HCT116 (cell line): Measurements from ENCODE around the gene RAET1E.
"Not testable (repeated sequence)": the region's sequence is repeated elsewhere in the genome, so short reads cannot be mapped to it uniquely, and the experiment has no call there.

Source experiments
- CTCF ChIP-seq, 3 experiments: fragments of 200-600 bp in 1 of 3; sonication (generic) in 1 of 3; IDR thresholded peaks in 2 of 3; conservative IDR thresholded peaks in 1 of 3; 2 replicates each; pipeline ENCODE4 v1.5.1; 2012 to 2017; ENCODE audit warnings: low read depth in 2 of 3, low read length in 2 of 3, antibody characterized with exemption in 1 of 3, borderline replicate concordance in 1 of 3, control low read depth in 1 of 3, mild to moderate bottlenecking in 1 of 3, mixed read lengths in 1 of 3, mixed run types in 1 of 3, moderate library complexity in 1 of 3; ENCODE audit not compliant: insufficient read depth in 1 of 3
- EZH2 ChIP-seq: fragments of 200-600 bp; sonication (generic); IDR thresholded peaks from 2 replicates; pipeline ENCODE4 v1.6.1; 2017; ENCODE audit warnings: antibody characterized with exemption, mixed run types
- POLR2A ChIP-seq: IDR thresholded peaks from 2 replicates; pipeline ENCODE4 v1.7.0; 2011; ENCODE audit warnings: borderline replicate concordance; ENCODE audit not compliant: insufficient read depth, insufficient read length; ENCODE audit errors: extremely low read depth
- RAD21 ChIP-seq: IDR thresholded peaks from 2 replicates; pipeline ENCODE4 v1.6.1; 2012; ENCODE audit warnings: low read depth, mild to moderate bottlenecking
- SIN3A ChIP-seq: IDR thresholded peaks from 2 replicates; pipeline ENCODE4 v1.6.1; 2012; ENCODE audit warnings: low read depth
- TCF7L2 ChIP-seq: IDR thresholded peaks from 2 replicates; pipeline ENCODE4 v1.7.0; 2011; ENCODE audit warnings: borderline replicate concordance, inconsistent platforms; ENCODE audit not compliant: insufficient read depth, insufficient read length; ENCODE audit errors: extremely low read depth
- YY1 ChIP-seq: IDR thresholded peaks from 2 replicates; pipeline ENCODE4 v1.6.1; 2011; ENCODE audit warnings: low read length, low read depth, moderate library complexity, mild to moderate bottlenecking; ENCODE audit not compliant: insufficient replicate concordance; ENCODE audit errors: extremely low read depth
- ZFX ChIP-seq: fragments of 450-650 bp; IDR thresholded peaks from 2 replicates; pipeline ENCODE4 v1.6.1; 2017
- TF ChIP-seq, protein P1 (sequence below): IDR thresholded peaks from 2 replicates; pipeline ENCODE4 v1.6.1; 2012; ENCODE audit warnings: low read depth
- TF ChIP-seq, protein P2 (sequence below): IDR thresholded peaks from 2 replicates; pipeline ENCODE4 v1.6.1; 2012
- TF ChIP-seq, protein P3 (sequence below): IDR thresholded peaks from 2 replicates; pipeline ENCODE4 v1.6.1; 2011; ENCODE audit warnings: mild to moderate bottlenecking, low read length, moderate library complexity; ENCODE audit not compliant: insufficient replicate concordance; ENCODE audit errors: extremely low read depth

DNA sequence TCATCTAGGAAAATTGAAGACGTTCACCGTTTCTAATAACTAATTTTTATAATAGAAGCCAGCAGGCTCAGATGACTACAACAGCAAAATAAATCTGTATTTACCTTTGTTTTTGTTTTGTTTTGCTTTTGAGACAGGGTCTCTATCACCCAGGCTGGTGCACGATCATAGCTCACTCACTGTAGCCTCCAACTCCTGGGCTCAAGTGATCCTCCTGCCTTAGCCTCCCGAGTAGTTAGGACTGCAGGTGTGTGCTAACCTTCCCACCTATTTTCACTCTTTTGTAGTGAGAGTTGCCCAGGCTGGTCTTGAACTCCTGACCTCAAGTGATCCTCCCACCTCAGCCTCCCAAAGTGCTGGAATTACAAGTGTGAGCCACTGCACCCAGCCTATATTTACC lies 43.9 kb downstream of the RAET1E start:
- TF ChIP-seq EZH2; CTCF (IDR thresholded peaks at IDR 0.05 in 2 of 3, conservative IDR thresholded peaks at IDR 0.05 in 1 of 3; ENCODE audit: borderline replicate concordance in 1 of 3, insufficient read depth in 1 of 3, low read depth in 2 of 3, low read length in 2 of 3); RAD21; POLR2A; SIN3A; ZFX; TCF7L2; YY1: not testable (repeated sequence)
- TF ChIP-seq, protein P1, sequence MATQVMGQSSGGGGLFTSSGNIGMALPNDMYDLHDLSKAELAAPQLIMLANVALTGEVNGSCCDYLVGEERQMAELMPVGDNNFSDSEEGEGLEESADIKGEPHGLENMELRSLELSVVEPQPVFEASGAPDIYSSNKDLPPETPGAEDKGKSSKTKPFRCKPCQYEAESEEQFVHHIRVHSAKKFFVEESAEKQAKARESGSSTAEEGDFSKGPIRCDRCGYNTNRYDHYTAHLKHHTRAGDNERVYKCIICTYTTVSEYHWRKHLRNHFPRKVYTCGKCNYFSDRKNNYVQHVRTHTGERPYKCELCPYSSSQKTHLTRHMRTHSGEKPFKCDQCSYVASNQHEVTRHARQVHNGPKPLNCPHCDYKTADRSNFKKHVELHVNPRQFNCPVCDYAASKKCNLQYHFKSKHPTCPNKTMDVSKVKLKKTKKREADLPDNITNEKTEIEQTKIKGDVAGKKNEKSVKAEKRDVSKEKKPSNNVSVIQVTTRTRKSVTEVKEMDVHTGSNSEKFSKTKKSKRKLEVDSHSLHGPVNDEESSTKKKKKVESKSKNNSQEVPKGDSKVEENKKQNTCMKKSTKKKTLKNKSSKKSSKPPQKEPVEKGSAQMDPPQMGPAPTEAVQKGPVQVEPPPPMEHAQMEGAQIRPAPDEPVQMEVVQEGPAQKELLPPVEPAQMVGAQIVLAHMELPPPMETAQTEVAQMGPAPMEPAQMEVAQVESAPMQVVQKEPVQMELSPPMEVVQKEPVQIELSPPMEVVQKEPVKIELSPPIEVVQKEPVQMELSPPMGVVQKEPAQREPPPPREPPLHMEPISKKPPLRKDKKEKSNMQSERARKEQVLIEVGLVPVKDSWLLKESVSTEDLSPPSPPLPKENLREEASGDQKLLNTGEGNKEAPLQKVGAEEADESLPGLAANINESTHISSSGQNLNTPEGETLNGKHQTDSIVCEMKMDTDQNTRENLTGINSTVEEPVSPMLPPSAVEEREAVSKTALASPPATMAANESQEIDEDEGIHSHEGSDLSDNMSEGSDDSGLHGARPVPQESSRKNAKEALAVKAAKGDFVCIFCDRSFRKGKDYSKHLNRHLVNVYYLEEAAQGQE: not testable (repeated sequence)
- TF ChIP-seq, protein P2, sequence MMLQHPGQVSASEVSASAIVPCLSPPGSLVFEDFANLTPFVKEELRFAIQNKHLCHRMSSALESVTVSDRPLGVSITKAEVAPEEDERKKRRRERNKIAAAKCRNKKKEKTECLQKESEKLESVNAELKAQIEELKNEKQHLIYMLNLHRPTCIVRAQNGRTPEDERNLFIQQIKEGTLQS: not testable (repeated sequence)
- TF ChIP-seq, protein P3, sequence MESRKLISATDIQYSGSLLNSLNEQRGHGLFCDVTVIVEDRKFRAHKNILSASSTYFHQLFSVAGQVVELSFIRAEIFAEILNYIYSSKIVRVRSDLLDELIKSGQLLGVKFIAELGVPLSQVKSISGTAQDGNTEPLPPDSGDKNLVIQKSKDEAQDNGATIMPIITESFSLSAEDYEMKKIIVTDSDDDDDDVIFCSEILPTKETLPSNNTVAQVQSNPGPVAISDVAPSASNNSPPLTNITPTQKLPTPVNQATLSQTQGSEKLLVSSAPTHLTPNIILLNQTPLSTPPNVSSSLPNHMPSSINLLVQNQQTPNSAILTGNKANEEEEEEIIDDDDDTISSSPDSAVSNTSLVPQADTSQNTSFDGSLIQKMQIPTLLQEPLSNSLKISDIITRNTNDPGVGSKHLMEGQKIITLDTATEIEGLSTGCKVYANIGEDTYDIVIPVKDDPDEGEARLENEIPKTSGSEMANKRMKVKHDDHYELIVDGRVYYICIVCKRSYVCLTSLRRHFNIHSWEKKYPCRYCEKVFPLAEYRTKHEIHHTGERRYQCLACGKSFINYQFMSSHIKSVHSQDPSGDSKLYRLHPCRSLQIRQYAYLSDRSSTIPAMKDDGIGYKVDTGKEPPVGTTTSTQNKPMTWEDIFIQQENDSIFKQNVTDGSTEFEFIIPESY: not testable (repeated sequence)
